ENCODE results near the gene SLC5A12. TPM values are rescaled to one million over a fixed set of nuclear protein-coding genes. Genes with fewer than 3 reads are reported as not detected.

Gene SLC5A12
- total RNA-seq, 1 donor from 2014 or later, result not detected

DNA sequence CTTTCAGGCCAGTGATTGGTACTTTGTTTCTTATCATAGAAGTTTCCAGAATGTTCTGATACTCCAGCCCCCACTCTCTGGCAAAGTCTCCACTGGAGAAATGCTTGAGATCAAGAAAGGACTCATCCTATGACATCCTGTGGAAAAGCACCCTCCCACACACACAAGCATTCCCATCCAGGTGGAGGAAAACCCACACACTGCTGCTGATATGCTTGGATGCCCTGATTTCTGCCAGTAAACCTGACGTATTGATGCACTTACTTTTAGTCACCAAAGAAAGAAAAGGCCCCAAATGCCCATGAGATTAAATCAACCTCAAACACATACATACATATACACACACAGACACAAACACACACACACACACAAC is 9.2 kb upstream of the SLC5A12 start:
- ATAC-seq (no peak), DNase-seq (no peak)
- TF ChIP-seq CTCF (IDR thresholded peaks at IDR 0.05), result no peak
- no peaks in the 10 kb centered on the region for H3K27me3 ChIP-seq
- intact Hi-C loops (cut with DNase I), result no loop called here
- H3K4me1 ChIP-seq, result no peaks in the 10 kb centered on the region
- H3K4me3 ChIP-seq, result no peak overlapping the region
- no peaks in the 10 kb centered on the region for H3K36me3 ChIP-seq
- H3K27ac ChIP-seq, result no peak overlapping the region
- no peaks in the 10 kb centered on the region for H3K9me3 ChIP-seq

- no peaks in the 10 kb centered on the region for H3K4me1 ChIP-seq
- H3K36me3 ChIP-seq, result no peaks in the 10 kb centered on the region
- no peak for TF ChIP-seq CTCF (IDR thresholded peaks at IDR 0.05)
- ATAC-seq, result no peak
- H3K4me3 ChIP-seq, result no peak overlapping the region
- no peak for DNase-seq
- H3K9me3 ChIP-seq, result no peaks in the 10 kb centered on the region
- intact Hi-C loops (cut with DNase I), result no loop called here
- H3K27me3 ChIP-seq, result no peaks in the 10 kb centered on the region
- no peak overlapping the region for H3K27ac ChIP-seq
These were observed 8.7 kb upstream of the SLC5A12 start for GRCh38 chr11:26730414-26731083.

DNA sequence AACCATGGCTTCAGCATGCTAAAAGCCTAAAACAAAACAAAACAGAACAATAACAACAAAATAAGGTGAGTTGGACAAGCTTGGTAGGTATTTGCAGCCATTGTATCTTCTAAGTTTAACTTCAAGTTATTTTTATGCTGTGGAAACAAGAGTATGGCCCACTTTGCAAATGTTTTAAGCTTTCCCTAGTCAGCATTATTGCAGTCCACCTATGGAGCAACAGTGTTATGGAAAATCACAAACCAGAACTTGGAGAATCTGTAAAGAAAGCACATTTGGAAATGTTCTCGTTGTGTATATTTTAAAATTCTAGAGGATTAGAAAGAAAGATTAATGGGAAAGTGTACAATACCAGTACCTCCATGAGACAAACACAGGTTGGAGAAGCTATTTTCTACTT is 7.4 kb upstream of the SLC5A12 start:
- H3K4me3 ChIP-seq, result no peak overlapping the region
- intact Hi-C loops (cut with DNase I), result no loop called here
- DNase-seq (no peak), ATAC-seq (no peak)
- no peaks in the 10 kb centered on the region for H3K36me3 ChIP-seq
- no peaks in the 10 kb centered on the region for H3K4me1 ChIP-seq
- no peaks in the 10 kb centered on the region for H3K9me3 ChIP-seq
- H3K27ac ChIP-seq, result no peak overlapping the region
- no peaks in the 10 kb centered on the region for H3K27me3 ChIP-seq
- no peak for TF ChIP-seq CTCF (IDR thresholded peaks at IDR 0.05)

DNA sequence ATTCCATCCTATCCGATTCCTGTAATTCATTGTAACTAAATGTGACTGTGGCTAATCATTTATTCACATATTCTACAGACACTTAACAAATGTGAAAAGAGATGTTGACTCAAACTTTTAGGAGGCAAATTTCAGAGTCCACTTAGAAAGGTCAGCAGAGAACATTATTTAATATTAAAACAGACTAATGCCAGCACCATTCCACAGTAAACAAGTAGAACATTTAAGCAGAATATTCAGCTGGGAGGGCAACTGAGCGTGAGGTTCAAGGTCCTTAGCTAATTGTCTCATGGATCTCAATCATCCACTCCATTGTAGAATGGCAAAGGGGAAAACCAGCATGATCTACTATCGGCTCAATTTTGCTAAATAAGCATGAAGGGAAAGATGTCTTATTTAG is 5.1 kb upstream of the SLC5A12 start:
- H3K36me3 ChIP-seq, result no peaks in the 10 kb centered on the region
- no peak overlapping the region for H3K4me3 ChIP-seq
- ATAC-seq, result no peak
- no peaks in the 10 kb centered on the region for H3K4me1 ChIP-seq
- DNase-seq, result no peak
- H3K27me3 ChIP-seq, result no peaks in the 10 kb centered on the region
- TF ChIP-seq CTCF (IDR thresholded peaks at IDR 0.05), result no peak
- intact Hi-C loops (cut with DNase I), result no loop called here
- H3K9me3 ChIP-seq, result no peaks in the 10 kb centered on the region
- H3K27ac ChIP-seq, result no peak overlapping the region

DNA sequence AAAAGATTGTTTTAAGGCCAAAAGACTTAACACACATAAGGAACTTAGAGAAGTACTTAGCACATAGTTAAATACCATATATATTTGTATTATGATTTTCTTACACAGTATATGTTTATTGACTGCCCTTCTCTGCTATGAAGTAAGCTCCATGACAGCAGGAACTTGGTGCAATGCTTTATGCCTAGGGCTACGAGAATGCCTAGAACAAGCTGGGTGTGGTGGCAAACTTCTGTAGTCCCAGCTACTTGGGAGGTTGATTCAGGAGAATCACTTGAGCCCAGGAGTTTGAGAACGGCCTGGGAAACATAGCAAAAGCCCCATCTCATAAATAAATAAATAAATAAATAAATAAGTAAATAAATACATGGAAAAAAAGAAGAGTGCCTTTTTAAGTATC is 1.9 kb downstream of the SLC5A12 start:
- H3K36me3 ChIP-seq, result no peaks in the 10 kb centered on the region
- H3K4me3 ChIP-seq, result no peak overlapping the region
- no peak for DNase-seq
- H3K27ac ChIP-seq, result no peak overlapping the region
- H3K27me3 ChIP-seq, result no peaks in the 10 kb centered on the region
- no peaks in the 10 kb centered on the region for H3K4me1 ChIP-seq
- intact Hi-C loops (cut with DNase I), result no loop called here
- no peak for TF ChIP-seq CTCF (IDR thresholded peaks at IDR 0.05)
- H3K9me3 ChIP-seq, result no peaks in the 10 kb centered on the region
- ATAC-seq, result no peak
